HG02571 (cell line): ENCODE measurements around the gene SMPD4.
"Not testable (repeated sequence)": the region's sequence is repeated elsewhere in the genome, so short reads cannot be mapped to it uniquely, and the experiment has no call there.

ENCODE experiments used
- ATAC-seq: cut with Tn5 transposase; IDR thresholded peaks from one replicate; pipeline ENCODE4 v1.9.1; 2021; ENCODE audit warnings: mild to moderate bottlenecking, moderate library complexity; ENCODE audit not compliant: unreplicated experiment

The SMPD4 gene

GRCh38 chr2:130142396-130143265 is 38.8 kb downstream of the SMPD4 start:
- not testable (repeated sequence) for ATAC-seq

GRCh38 chr2:130141645-130142370 is 39.6 kb downstream of the SMPD4 start:
- not testable (repeated sequence) for ATAC-seq

- ATAC-seq: not testable (repeated sequence)
Measured at GRCh38 chr2:130141002-130141401, 40.4 kb downstream of the SMPD4 start.

GRCh38 chr2:130140516-130140915 is 40.9 kb downstream of the SMPD4 start:
- ATAC-seq: not testable (repeated sequence)

- not testable (repeated sequence) for ATAC-seq
Measured at GRCh38 chr2:130139331-130140280, 41.8 kb downstream of the SMPD4 start.

GRCh38 chr2:130138841-130139251 is 42.6 kb downstream of the SMPD4 start:
- ATAC-seq: not testable (repeated sequence)

GRCh38 chr2:130138326-130138725 is 43.1 kb downstream of the SMPD4 start:
- ATAC-seq: not testable (repeated sequence)

- ATAC-seq: not testable (repeated sequence)
Measured at GRCh38 chr2:130137118-130137517, 44.3 kb downstream of the SMPD4 start.

- not testable (repeated sequence) for ATAC-seq
Measured at GRCh38 chr2:130136546-130136945, 44.9 kb downstream of the SMPD4 start.

- ATAC-seq: no peak
Measured at GRCh38 chr2:130135692-130136541, 45.5 kb downstream of the SMPD4 start.

- ATAC-seq: not testable (repeated sequence)
Measured at GRCh38 chr2:130129120-130129829, 52.1 kb downstream of the SMPD4 start, which contains the start of gene POTEF. Gene POTEF, minus strand, starts transcription at chr2:130129222. Its CDS starts 8,707 bp downstream, at chr2:130120515.

- not testable (repeated sequence) for ATAC-seq
Measured at GRCh38 chr2:130128464-130128863, 52.9 kb downstream of the SMPD4 start.

- not testable (repeated sequence) for ATAC-seq
Measured at GRCh38 chr2:130127726-130128125, 53.7 kb downstream of the SMPD4 start.

GRCh38 chr2:130120924-130121323 is 60.5 kb downstream of the SMPD4 start:
- ATAC-seq: not testable (repeated sequence)

GRCh38 chr2:130102597-130103363 is 78.6 kb downstream of the SMPD4 start:
- not testable (repeated sequence) for ATAC-seq
